ENCODE measurements around the gene ANTKMT.
A peak's percentile ranks its signal among the peaks of the same experiment; 100 is the strongest.

The ANTKMT gene

GRCh38 chr16:718922-719321, 2.0 kb upstream of the ANTKMT start:
- H3K27ac ChIP-seq: peak overlapping the region; percentile 93
- TF ChIP-seq CTCF (conservative IDR thresholded peaks at IDR 0.05): no peak

GRCh38 chr16:719815-720446, 1.0 kb upstream of the ANTKMT start:
- peak overlapping the region; percentile 93 for H3K27ac ChIP-seq
- peak; percentile 39 for TF ChIP-seq CTCF (conservative IDR thresholded peaks at IDR 0.05)

- peak overlapping the region; percentile 93 for H3K27ac ChIP-seq
- no peak for TF ChIP-seq CTCF (conservative IDR thresholded peaks at IDR 0.05)
Measured at GRCh38 chr16:720447-720989, 428 bp upstream of the ANTKMT start.

- H3K27ac ChIP-seq: peak overlapping the region; percentile 93
- no peak for TF ChIP-seq CTCF (conservative IDR thresholded peaks at IDR 0.05)
Measured at GRCh38 chr16:721765-722540, 1.0 kb downstream of the ANTKMT start.

GRCh38 chr16:722835-723633, 2.1 kb downstream of the ANTKMT start:
- H3K27ac ChIP-seq: no peak overlapping the region

GRCh38 chr16:723695-724094, 2.7 kb downstream of the ANTKMT start:
- H3K27ac ChIP-seq: no peak overlapping the region
- no peak for TF ChIP-seq CTCF (conservative IDR thresholded peaks at IDR 0.05)

More at GRCh38 chr16:722835-723633, 2.1 kb downstream of the ANTKMT start:
- no peak for TF ChIP-seq CTCF (conservative IDR thresholded peaks at IDR 0.05)
